PC-9 (cell line): ENCODE measurements around the gene STX8. TPM values are rescaled to one million over a fixed set of nuclear protein-coding genes. Genes with fewer than 3 reads are reported as not detected.

Source experiments
- BruUV-seq: library from RNA; stranded (reverse); fragments of 400-500 nt; replicated peaks from 2 replicates; lab custom pipeline; 2021; lab: Mats Ljungman, UMichigan
- CTCF ChIA-PET: fragments of 300-600 bp; sonication (Branson Sonifier 250); formaldehyde crosslinking; loops from one replicate; lab custom pipeline; 2022; ENCODE audit warnings: antibody characterized with exemption; lab: Charles Lee
- POLR2A ChIA-PET: fragments of 300-600 bp; sonication (Branson Sonifier 250); formaldehyde crosslinking; loops from one replicate; lab custom pipeline; 2022; ENCODE audit warnings: antibody characterized with exemption; ENCODE audit not compliant: unreplicated experiment; lab: Charles Lee
- DNase-seq, 2 experiments: peaks; one replicate each; pipeline versions ENCODE4 v3.0.0 to v3.0.0-alpha.2; 2015 to 2022; ENCODE audit warnings: mixed read lengths in 1 of 2
- H2AFZ ChIP-seq: fragments of 200-600 bp; sonication (generic); 2 replicates; pipeline ENCODE4 v1.8.1; 2017; ENCODE audit warnings: antibody characterized with exemption
- H3F3A ChIP-seq: fragments of 200-600 bp; sonication (generic); 2 replicates; pipeline ENCODE4 v1.8.1; 2017; ENCODE audit warnings: antibody characterized with exemption, mild to moderate bottlenecking, low read depth; ENCODE audit not compliant: insufficient read depth
- H3K27ac ChIP-seq: fragments of 200-600 bp; sonication (generic); 2 replicates; pipeline ENCODE4 v1.6.1; 2016; ENCODE audit warnings: mixed run types
- H3K27me3 ChIP-seq: fragments of 200-600 bp; sonication (generic); 2 replicates; pipeline ENCODE4 v1.6.1; 2016; ENCODE audit warnings: low read depth, mixed run types; ENCODE audit not compliant: insufficient read depth
- H3K36me3 ChIP-seq: fragments of 200-600 bp; sonication (generic); 2 replicates; pipeline ENCODE4 v1.6.1; 2016; ENCODE audit warnings: low read depth, mixed run types
- H3K4me1 ChIP-seq: fragments of 200-600 bp; sonication (generic); replicated peaks from 2 replicates; pipeline ENCODE4 v1.6.1; 2016; ENCODE audit warnings: mixed run types; ENCODE audit not compliant: insufficient read depth
- H3K4me2 ChIP-seq: fragments of 200-600 bp; sonication (generic); 2 replicates; pipeline ENCODE4 v1.6.1; 2017; ENCODE audit warnings: mixed run types
- H3K4me3 ChIP-seq: fragments of 200-600 bp; sonication (generic); 2 replicates; pipeline ENCODE4 v1.6.1; 2016; ENCODE audit warnings: mixed run types
- H3K79me2 ChIP-seq: fragments of 200-600 bp; sonication (generic); 2 replicates; pipeline ENCODE4 v1.6.1; 2017; ENCODE audit warnings: low read depth, mixed run types
- H3K9me2 ChIP-seq: fragments of 200-600 bp; sonication (generic); 2 replicates; pipeline ENCODE4 v1.8.1; 2017; ENCODE audit warnings: mild to moderate bottlenecking; ENCODE audit not compliant: insufficient read depth
- H3K9me3 ChIP-seq: fragments of 200-600 bp; sonication (generic); 2 replicates; pipeline ENCODE4 v1.8.1; 2016; ENCODE audit warnings: low read depth; ENCODE audit not compliant: insufficient read depth
- H4K20me1 ChIP-seq: fragments of 200-600 bp; sonication (generic); 2 replicates; pipeline ENCODE4 v1.8.1; 2017; ENCODE audit not compliant: insufficient read depth
- CTCF ChIP-seq: fragments of 200-600 bp; sonication (generic); conservative IDR thresholded peaks from 2 replicates; pipeline ENCODE4 v1.6.1; 2017; ENCODE audit warnings: mixed run types, antibody characterized with exemption, mild to moderate bottlenecking, moderate library complexity
- EZH2 ChIP-seq: fragments of 200-600 bp; sonication (generic); IDR thresholded peaks from 2 replicates; pipeline ENCODE4 v1.8.0; 2017; ENCODE audit warnings: antibody characterized with exemption, low read depth
- intact Hi-C: fragments of 100-400 bp; cut with micrococcal nuclease; formaldehyde crosslinking; loops from one replicate; pipeline ENCODE4 v1.10.0; 2022; ENCODE audit not compliant: unreplicated experiment
- total RNA-seq: library from RNA; stranded (reverse); gene quantifications from 2 replicates; pipeline ENCODE4 v1.2.3, GENCODE V29; 2021

Gene STX8
- total RNA-seq, 1 experiment from 2014 or later = 60.6 TPM

DNA sequence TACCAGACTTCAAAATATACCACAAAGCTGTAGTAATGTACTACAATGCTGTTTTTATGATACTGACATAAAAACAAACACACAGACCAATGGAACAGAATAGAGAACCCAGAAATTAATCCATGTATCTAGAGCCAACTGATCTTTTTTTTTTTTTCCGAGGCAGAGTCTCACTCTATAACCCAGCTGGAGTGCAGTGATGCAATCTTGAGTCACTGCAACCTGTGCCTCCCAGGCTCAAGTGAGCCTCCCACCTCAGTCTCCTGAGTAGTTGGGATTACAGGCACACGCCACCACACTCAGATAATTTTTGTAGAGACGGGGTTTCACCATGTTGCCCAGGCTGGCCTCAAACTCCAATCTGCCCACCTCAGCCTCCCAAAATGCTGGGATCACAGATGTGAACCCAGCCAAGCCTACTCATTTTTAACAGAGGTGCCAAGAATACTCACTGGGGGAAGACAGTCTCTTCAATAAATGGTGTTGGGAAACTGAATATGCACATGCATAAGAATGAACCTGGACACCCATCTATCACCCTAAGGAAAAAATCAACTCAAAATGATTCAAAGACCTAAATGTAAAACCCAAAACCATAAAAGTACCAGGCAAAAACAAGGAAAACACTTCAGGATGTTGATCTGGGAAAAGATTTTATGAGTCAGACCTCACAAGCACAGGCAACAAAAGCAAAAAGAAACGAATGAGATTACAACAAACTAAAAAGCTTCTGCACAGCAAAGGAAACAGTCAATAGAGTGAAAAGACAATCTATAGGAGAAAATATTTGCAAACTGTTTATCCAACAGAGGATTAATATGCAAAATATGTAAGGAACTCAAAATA lies 63.1 kb downstream of the STX8 start:
- Histone ChIP-seq H3K4me2 (no peak overlapping the region), H3K36me3 (no peaks in the 10 kb centered on the region), H3K9me2 (no peaks in the 10 kb centered on the region), H3K4me1 (no peaks in the 10 kb centered on the region), H3K27me3 (no peaks in the 10 kb centered on the region), H4K20me1 (no peaks in the 10 kb centered on the region), H3K9me3 (0 out of 2 replicates have a peak, but pooled peaks cover 3% of the 10 kb centered on the region), H3K79me2 (no peaks in the 10 kb centered on the region), H3K27ac (no peak overlapping the region), H2AFZ (no peak overlapping the region), H3K4me3 (no peak overlapping the region), H3F3A (no peaks in the 10 kb centered on the region)
- DNase-seq = no peak
- CTCF ChIA-PET = no interaction called here
- TF ChIP-seq CTCF = no peak
- BruUV-seq = no TSS peak
- POLR2A ChIA-PET = interaction anchor here (0.6 kb wide), 1 partner anchor 435 kb away, joined by 6 read pairs; no protein-coding TSS in a partner anchor
- intact Hi-C loops = no loop called here

GRCh38 chr17:9509236-9509816 lies 66.3 kb downstream of the STX8 start:
- H3K9me3 ChIP-seq = 0 out of 2 replicates have a peak, but pooled peaks cover 3% of the 10 kb centered on the region
- no peak for TF ChIP-seq EZH2
- no peaks in the 10 kb centered on the region for H3F3A ChIP-seq
- no peaks in the 10 kb centered on the region for H3K9me2 ChIP-seq
- H3K79me2 ChIP-seq = no peaks in the 10 kb centered on the region
- no peak overlapping the region for H3K4me2 ChIP-seq
- ChIA-PET POLR2A (no interaction called here), CTCF (no interaction called here)
- no peak for DNase-seq
- H2AFZ ChIP-seq = no peak overlapping the region
- intact Hi-C loops = no loop called here
- no peaks in the 10 kb centered on the region for H4K20me1 ChIP-seq
- BruUV-seq = no TSS peak
- H3K36me3 ChIP-seq = no peaks in the 10 kb centered on the region
- no peak overlapping the region for H3K4me3 ChIP-seq
- H3K27ac ChIP-seq = no peak overlapping the region
- H3K27me3 ChIP-seq = no peaks in the 10 kb centered on the region
- no peaks in the 10 kb centered on the region for H3K4me1 ChIP-seq

- Histone ChIP-seq H3K36me3 (no peaks in the 10 kb centered on the region), H3K27ac (no peak overlapping the region), H3K9me2 (no peaks in the 10 kb centered on the region), H3K4me1 (no peaks in the 10 kb centered on the region), H3F3A (no peaks in the 10 kb centered on the region), H3K4me2 (no peak overlapping the region), H2AFZ (no peak overlapping the region), H3K27me3 (no peaks in the 10 kb centered on the region), H4K20me1 (no peaks in the 10 kb centered on the region), H3K9me3 (no peaks in the 10 kb centered on the region), H3K4me3 (no peak overlapping the region), H3K79me2 (no peaks in the 10 kb centered on the region)
- POLR2A ChIA-PET = no interaction called here
- no TSS peak for BruUV-seq
- TF ChIP-seq EZH2 (no peak), CTCF (no peak)
- no peak for DNase-seq
- CTCF ChIA-PET = no interaction called here
- intact Hi-C loops = no loop called here
Measured at GRCh38 chr17:9499041-9499440, 76.6 kb downstream of the STX8 start.
